Measurements from ENCODE around the gene IGFL1.

DNA sequence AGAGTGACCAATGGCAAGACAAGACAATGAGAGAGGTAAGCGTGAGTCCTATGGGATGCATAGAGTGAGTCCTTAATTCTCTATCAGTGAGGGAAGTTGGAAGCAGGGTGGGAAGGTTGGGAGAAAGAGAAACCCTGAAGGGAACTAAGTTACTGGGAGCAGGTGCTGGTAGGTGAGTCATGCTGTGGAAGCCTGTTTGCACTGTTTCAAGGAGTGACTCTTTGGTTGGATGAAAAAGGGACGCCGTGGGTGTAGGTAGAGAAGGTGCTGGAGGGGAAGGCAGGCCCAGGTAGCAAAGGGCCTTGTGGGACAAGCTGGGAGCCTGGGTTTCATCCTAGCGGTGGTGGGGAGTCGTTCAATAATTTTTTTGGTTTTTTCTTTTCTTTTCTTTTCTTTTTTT, 21.9 kb downstream of the IGFL1 start:
- TF ChIP-seq POLR2A (IDR thresholded peaks at IDR 0.05; ENCODE audit: low read length) (no peak), GATA1 (IDR thresholded peaks at IDR 0.05; ENCODE audit: low read depth, low read length) (no peak)

All from erythroblast (primary cell).